Ramos (cell line): Measurements from ENCODE around the gene TFDP2.

Experiments used
- in situ Hi-C: fragments of 300-500 bp; cut with MboI; formaldehyde crosslinking; loops from one replicate; pipeline ENCODE4 v1.14.3; 2022; ENCODE audit warnings: low sequenced_read_pairs; ENCODE audit not compliant: unreplicated experiment

The TFDP2 gene

DNA sequence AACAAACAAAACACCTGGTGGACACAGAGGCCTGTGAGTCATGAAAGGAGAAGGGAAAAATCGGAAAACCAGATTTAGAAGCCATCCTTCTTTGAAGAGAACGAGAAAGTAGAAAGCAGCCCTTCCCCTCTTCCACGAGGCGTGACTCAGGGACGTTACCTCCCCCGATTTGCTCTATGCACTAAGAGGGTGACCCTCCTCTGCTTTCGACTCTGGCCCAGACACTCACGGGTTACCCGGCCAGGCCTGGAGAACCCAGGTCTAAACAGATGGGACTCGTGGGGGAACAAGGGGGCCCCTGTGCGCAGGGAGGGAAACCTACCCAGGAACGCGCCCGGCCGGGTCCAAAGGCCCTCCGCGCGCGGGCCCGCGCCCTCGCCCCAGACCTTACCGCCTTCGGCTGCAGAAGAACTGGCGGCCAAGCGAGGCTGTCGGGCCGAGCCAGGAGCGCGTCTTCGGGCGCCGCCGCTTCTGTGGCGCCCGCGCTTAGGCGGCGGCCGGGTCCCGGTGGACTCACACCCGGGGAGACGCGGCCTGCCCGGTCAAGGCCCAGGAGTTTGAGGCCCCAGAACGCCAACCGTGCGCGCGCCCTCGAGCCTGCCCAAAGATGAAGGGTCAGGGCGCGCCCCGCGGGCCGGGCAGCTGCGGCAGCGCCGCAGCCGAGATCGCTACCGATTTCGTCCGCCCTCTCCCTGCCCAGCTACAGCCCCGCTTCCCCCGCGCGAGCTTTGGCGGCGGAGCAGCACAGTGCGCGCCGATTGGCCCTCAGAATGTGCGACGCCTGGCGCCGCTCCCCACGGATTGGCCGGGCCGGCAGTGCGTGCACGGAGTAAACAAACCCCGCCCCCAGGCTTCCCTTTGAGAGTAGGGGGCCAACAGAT, at the start of gene TFDP2:
Gene TFDP2, minus strand, starts transcription at position 753 of the 881 bp plus-strand sequence. CDS start 47,795 bp downstream, outside the sequence.
- in situ Hi-C loops = loop anchor here (25.0 kb wide), 1 partner anchor 838 kb away; no protein-coding TSS in a partner anchor

- in situ Hi-C loops = no loop called here
Measured at GRCh38 chr3:142188846-142189245, 39.5 kb upstream of the TFDP2 start.

- in situ Hi-C loops = no loop called here
Measured at GRCh38 chr3:142180761-142181362, 31.5 kb upstream of the TFDP2 start.

DNA sequence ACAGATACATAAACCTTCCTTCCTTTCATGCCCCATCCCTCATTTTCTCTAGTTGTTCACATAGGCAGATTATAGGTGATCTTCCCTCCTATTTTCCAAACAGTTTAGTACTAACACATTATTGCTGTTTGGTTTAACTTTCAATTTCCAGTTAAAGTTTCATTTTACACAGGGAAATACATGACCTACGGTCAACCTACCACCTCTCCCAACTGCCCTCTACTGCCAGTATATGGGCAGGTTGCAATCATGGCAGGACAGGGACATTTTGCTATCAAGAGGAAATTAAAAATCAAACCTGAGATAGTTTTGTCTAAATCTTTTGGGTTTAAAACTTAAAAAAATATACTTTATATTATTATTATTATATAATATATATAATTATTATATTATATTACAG, 26.1 kb upstream of the TFDP2 start:
- in situ Hi-C loops = no loop called here

DNA sequence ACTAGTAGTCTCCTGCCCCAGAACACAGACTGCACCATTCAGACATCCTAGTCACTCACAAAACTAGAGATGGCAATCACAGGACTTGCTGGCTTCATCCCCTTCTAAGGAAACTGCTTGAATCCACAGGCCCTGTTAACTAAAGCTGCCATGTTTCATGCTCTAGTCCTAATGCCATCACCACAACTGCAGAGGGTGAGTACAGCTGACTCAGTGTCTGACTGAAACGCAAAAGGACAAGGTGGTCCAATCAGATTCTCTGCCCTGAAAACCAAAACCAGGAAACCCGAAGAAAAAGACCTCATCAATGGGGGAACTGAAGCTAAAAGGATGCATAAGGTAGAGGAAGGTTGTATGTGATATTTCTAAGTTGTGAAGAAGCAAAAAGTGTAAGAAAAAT, 25.2 kb upstream of the TFDP2 start:
- in situ Hi-C loops = no loop called here

- in situ Hi-C loops = no loop called here
Measured at GRCh38 chr3:142168514-142168913, 19.2 kb upstream of the TFDP2 start.

DNA sequence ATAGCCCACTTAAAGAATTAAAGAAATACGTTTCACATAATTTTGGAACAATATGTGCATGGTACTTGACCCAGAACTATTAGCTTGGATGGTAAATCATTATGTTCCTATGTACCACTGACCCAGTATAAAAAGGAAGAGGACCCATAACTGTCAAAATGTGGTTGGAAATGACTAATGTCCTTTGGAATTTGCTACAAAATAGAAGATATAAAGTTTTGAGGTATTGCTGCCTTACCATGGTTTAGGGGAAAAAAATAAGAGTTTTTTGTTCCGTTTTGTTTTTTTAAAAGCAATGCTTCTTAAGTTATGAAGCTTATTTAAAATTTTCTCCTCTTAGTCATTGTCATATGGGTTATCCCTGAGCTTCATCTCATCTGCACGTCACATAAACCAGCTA, 15.8 kb upstream of the TFDP2 start:
- in situ Hi-C loops = no loop called here

GRCh38 chr3:142159083-142159740, 9.9 kb upstream of the TFDP2 start:
- in situ Hi-C loops = no loop called here

DNA sequence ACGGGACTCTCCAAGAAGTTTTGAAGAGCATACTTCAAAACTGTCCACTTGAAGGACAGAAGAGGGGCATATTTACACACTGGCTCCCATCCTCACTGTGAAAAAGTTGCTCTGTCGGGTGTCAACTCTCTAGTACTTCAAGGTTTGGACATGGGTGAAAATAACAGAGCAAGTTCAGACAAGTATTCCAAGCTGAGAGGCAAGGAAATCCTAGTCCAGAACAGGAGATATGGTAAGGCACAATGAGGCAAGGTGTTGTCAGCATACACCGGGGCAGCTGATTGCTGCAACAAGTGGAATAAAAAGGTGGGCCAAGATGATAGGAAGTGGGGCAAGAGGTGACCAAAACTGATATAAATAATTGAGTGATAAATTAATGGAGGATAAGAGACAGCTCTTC, 4.8 kb upstream of the TFDP2 start:
- in situ Hi-C loops = no loop called here

DNA sequence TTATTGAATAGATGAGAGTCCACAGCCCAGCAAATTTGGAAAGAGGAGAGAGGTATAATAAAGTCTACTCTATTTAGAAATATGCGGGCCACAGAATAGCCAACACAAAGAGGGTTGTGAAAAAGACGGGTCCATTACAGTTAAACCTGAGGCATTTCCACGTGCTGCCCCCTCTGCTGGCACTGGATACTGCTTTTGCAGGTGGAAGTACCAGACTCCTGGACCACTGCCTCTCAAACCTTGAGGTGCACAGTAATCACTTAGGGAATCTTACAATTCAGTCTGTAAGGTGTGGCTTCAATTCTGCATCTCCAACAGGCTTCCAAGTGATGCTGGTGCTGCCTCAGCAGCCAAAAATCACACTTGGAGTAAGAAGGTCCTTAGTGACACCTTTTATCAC, 3.0 kb upstream of the TFDP2 start:
- in situ Hi-C loops = no loop called here

DNA sequence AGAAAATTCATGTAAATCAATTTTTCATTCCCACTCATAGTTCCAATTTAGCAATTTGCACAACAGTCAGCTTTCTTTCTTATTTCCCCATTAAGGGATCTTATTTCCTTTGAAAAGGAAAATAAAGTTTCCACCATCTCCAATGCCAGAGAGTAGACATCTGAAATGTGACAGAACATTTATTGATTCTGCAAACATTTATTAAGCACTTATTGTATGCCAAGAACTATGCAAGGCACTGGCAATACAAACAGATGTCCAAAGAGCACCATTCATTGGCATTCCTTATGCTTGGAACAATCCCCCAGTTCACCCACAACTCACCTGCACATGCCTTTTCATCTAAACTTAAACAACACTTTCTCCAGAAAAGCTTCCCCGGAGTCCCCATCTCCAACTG, 2.5 kb upstream of the TFDP2 start:
- in situ Hi-C loops = no loop called here

DNA sequence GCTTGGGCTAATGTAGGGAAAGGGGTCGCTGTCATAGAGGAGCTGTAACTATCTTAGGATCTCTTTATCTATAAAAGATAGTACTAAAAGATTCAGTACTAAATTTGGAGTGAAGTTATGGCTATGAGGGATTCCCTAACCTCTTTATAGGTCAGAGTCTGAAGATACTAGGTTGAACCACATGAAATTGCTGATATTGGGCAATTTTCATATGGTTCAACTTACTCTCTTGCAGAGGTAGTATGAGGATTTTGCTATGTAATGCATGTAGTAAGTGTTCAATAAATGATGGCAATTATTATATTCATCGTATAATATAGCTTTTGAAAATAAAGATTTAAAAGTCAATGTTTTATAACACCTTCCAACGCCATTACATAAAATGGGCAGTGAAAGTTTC, 1.9 kb upstream of the TFDP2 start:
- in situ Hi-C loops = no loop called here

DNA sequence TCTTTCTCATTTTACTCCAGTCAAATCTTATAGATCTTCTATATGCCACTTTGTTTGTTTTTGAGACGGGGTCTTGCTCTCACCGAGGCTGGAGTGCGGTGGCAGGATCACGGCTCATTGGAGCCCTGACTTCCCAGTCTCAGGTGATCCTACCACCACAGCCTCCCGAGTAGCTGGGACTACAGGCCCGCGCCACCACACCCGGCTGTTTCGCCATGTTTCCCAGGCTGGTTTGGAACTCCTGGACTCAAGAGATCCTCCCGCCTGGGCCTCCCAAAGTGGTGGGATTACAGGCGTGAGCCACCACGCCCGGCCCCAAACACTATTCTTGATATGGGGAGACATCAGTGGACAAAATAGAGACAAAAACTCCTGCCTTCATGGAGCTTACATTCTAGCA, 927 bp upstream of the TFDP2 start:
- in situ Hi-C loops = no loop called here

DNA sequence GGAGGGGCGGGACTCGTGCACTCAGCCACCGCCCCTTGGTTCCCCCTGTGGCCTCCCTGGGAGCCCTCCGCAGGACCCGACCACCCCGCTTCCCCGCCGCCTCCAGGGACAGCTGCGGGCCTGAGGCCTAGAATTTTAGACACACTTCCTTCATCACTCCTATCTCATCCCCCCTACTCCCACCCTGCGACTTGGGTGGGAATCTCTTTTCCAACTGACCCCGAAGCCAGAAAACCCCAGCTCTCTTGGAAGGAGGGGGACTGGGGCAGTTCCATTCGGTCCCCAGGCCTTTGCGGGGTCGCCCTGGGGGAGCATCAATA, 289 bp upstream of the TFDP2 start:
- in situ Hi-C loops = loop anchor here (25.0 kb wide), 1 partner anchor 838 kb away; no protein-coding TSS in a partner anchor

DNA sequence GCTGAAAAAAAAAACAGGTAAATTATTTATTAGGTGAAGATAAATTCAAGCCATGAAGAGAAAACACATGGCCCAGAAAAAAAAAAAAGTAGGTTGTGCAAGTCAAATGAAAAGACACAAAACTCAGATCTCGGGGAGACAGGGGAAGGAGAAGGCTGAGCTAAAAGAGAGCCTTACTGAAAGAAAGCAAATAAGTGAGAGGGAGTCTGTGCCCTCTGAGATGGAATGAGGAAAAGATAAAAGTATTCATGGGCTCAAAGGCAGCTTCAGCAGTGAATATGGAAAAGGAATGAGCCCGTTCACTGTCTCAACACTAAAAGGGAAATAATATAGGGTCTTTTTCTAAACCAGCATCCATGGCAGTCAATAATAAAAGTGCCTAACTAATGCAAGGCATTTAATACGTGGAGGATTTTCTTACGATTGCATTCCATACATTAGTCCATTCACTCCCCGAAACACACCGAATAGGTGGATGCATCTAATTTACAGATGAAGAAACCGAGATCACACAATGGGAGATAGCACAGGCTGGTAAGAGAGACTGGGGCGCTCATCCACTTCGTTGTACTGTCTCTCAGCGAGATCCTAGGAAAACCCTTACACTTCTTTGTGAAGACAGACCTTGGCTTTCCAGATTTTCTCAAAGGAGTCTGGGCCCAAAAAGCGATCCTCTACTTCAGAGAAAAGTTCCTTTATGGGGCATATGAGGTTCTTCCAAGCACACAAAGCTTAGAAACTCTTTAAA, 1.1 kb downstream of the TFDP2 start:
- in situ Hi-C loops = loop anchor here (25.0 kb wide), 1 partner anchor 839 kb away; no protein-coding TSS in a partner anchor

GRCh38 chr3:142144587-142144986, 4.8 kb downstream of the TFDP2 start:
- in situ Hi-C loops = loop anchor here (25.0 kb wide), 1 partner anchor 843 kb away; no protein-coding TSS in a partner anchor

DNA sequence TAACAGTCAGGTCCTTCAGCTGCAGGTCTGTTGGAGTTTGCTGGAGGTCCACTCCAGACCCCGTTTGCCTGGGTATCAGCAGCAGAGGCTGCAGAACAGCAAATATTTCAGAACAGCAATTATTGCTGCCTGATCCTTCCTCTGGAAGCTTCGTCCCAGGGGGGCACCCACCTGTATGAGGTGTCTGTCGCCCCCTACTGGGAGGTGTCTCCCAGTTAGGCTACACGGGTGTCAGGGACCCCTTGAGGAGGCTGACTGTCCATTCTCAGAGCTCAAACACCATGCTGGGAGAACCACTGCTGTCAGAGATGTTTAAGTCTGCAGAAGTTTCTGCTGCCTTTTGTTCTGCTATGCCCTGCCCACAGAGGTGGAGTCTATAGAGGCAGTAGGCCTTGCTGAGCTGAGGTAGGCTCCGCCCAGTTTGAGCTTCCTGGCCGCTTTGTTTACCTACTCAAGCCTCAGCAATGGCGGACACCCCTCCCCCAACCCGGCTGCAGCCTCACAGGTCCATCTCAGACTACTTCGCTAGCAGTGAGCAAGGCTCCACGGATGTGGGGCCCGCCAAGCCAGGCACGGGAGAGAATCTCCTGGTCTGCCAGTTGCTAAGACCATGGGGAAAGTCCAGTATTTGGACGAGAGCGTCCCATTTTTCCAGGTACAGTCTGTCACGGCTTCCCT, 8.6 kb downstream of the TFDP2 start:
- in situ Hi-C loops = loop anchor here (25.0 kb wide), 1 partner anchor 847 kb away; no protein-coding TSS in a partner anchor

- in situ Hi-C loops = loop anchor here (10.0 to 25.0 kb wide), 2 partner anchors 138 to 850 kb away; no protein-coding TSS in a partner anchor
Measured at GRCh38 chr3:142137089-142137488, 12.3 kb downstream of the TFDP2 start.

DNA sequence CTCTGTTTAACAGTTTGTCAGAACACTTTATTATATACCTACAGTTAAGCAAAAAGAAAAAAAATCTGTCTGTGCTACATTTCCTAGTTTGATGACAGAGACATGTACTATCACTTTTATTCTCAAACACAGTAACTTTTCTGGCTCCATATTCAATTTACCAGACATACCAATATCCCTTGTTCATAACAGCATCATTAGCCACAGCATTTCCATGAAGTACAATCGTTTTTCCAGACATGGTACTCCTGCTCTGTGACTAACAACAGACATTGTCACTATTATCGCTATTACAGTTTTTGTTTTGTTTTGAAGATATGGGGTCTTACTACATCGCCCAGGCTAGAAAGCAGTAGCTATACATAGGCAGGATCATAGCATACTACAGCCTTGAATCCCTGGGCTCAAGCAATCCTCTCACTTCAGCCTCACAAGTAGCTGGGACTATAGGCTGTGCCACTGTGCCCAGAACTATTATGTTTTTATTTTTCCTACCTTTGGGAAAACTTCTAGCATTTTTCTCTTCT, 14.5 kb downstream of the TFDP2 start:
- in situ Hi-C loops = loop anchor here (10.0 to 25.0 kb wide), 2 partner anchors 140 to 852 kb away; no protein-coding TSS in a partner anchor
